Spleen (tissue), 7 donors: ENCODE data around the gene TTC23L.

Experiments used
- CTCF ChIP-seq, 11 experiments: fragments of 200-600 bp in 7 of 11; fragments of 450-650 bp in 4 of 11; sonication (generic) in 4 of 11; IDR thresholded peaks in 8 of 11; conservative IDR thresholded peaks in 3 of 11; 1 replicate in 7 of 11; 2 replicates in 4 of 11; pipeline versions ENCODE4 v1.4.0 to v1.8.0; 2016 to 2021; ENCODE audit warnings: antibody characterized with exemption in 11 of 11, inconsistent platforms in 4 of 11, mild to moderate bottlenecking in 1 of 11
- POLR2A ChIP-seq, 3 donors: fragments of 450-650 bp; IDR thresholded peaks; one replicate each; pipeline ENCODE4 v1.5.1; 2017; ENCODE audit warnings: antibody characterized with exemption in 3 of 3, mild to moderate bottlenecking in 1 of 3
- donor health status: DM: no; HTN: no; CAD: no; lungs with moderate emphysema.
- donor health status: DM: no; HTN: no; CAD: no.
- donor health status: DM: no; HTN: no; CAD: no.

GRCh38 chr5:34869256-34869655 lies 30.3 kb downstream of the TTC23L start:
- TF ChIP-seq CTCF (IDR thresholded peaks at IDR 0.05 in 8 of 11, conservative IDR thresholded peaks at IDR 0.05 in 3 of 11): no peak
- no peak for TF ChIP-seq POLR2A (IDR thresholded peaks at IDR 0.05)
